Measurements from ENCODE around the gene AUTS2. TPM values are rescaled to one million over a fixed set of nuclear protein-coding genes. Genes with fewer than 3 reads are reported as not detected.

AUTS2 gene
- total RNA-seq, 6 experiments from 2014 or later, result 10.4 to 32.0 (median 19.3) TPM

DNA sequence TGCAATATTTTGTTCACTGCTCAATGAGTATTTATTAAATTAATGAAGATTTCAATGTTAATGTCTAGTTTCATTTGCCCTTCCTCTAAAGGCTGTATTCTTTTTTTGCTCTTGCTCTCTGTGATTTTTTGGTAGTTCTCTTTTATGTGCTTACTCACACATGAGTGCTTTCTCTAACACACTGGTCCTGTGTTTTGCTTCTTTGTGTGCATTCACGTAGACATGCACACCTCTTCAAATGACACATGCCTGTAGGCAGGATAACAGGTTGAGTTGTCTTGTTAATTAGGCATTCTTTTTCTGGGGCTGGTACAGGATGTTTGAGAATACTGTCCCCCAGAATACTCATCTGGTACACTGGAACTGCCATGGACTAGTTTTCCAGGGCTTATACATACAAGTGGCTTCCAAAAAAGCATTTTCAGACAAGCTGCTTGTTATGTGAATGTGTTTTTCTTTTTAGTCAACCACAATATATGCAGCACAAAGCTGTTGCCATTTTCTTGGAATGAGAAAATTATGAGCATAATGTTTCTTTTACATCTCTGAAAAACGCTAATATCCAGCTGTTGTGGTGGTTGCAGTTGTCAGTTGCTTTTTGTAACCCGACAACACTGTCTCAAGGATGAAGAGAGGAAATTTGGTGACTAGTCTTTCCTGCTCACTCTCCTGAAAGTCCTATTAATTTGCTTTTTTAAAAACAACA, 416.4 kb downstream of the AUTS2 start:
- no peak for DNase-seq
- WGBS (ENCODE audit: insufficient coverage, low coverage, low lambda C conversion rate, missing lambda C conversion rate), result 61% methylated on average over 3 of the region's 3 CpGs
- no peak for ATAC-seq

DNA sequence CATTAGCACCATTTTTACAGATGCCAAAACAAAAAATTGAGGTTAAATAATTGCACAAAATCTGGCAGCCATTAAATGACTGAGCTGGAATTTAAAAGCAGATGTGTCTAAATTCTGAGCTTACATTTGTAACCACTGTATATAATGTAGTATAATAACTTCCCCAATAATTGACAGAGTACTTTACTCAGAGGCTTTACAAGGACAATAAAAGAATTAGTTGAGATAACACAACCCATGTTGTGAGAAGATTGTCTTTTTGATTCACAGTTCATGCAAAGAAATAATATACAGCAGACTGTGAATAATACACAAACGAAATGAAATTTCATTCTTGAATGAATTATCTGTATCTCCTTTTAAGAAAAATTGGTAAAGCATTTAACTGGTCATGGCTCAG, 417.1 kb downstream of the AUTS2 start:
- ATAC-seq (no peak), DNase-seq (no peak)
- Histone ChIP-seq H3K4me3 (no peak overlapping the region), H3K36me3 (no peaks in the 10 kb centered on the region), H3K9me3 (no peaks in the 10 kb centered on the region), H3K4me1 (no peaks in the 10 kb centered on the region), H3K27me3 (no peaks in the 10 kb centered on the region), H3K27ac (no peak overlapping the region)
- TF ChIP-seq, protein P1, sequence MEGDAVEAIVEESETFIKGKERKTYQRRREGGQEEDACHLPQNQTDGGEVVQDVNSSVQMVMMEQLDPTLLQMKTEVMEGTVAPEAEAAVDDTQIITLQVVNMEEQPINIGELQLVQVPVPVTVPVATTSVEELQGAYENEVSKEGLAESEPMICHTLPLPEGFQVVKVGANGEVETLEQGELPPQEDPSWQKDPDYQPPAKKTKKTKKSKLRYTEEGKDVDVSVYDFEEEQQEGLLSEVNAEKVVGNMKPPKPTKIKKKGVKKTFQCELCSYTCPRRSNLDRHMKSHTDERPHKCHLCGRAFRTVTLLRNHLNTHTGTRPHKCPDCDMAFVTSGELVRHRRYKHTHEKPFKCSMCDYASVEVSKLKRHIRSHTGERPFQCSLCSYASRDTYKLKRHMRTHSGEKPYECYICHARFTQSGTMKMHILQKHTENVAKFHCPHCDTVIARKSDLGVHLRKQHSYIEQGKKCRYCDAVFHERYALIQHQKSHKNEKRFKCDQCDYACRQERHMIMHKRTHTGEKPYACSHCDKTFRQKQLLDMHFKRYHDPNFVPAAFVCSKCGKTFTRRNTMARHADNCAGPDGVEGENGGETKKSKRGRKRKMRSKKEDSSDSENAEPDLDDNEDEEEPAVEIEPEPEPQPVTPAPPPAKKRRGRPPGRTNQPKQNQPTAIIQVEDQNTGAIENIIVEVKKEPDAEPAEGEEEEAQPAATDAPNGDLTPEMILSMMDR (IDR thresholded peaks at IDR 0.05), result no peak
- TF ChIP-seq POLR2A (IDR thresholded peaks at IDR 0.05), result no peak
- 71% methylated on average over 1 of the region's 1 CpG for WGBS (ENCODE audit: insufficient coverage, low coverage, low lambda C conversion rate, missing lambda C conversion rate)
- intact Hi-C loops (cut with DNase I), result no loop called here

More for the DNA sequence above, 416.4 kb downstream of the AUTS2 start:
- TF ChIP-seq POLR2A (IDR thresholded peaks at IDR 0.05), result no peak
- TF ChIP-seq, protein P1 (IDR thresholded peaks at IDR 0.05), result no peak
- Histone ChIP-seq H3K27ac (no peak overlapping the region), H3K4me1 (no peaks in the 10 kb centered on the region), H3K4me3 (no peak overlapping the region), H3K9me3 (no peaks in the 10 kb centered on the region), H3K36me3 (no peaks in the 10 kb centered on the region), H3K27me3 (no peaks in the 10 kb centered on the region)
- intact Hi-C loops (cut with DNase I), result no loop called here

DNA sequence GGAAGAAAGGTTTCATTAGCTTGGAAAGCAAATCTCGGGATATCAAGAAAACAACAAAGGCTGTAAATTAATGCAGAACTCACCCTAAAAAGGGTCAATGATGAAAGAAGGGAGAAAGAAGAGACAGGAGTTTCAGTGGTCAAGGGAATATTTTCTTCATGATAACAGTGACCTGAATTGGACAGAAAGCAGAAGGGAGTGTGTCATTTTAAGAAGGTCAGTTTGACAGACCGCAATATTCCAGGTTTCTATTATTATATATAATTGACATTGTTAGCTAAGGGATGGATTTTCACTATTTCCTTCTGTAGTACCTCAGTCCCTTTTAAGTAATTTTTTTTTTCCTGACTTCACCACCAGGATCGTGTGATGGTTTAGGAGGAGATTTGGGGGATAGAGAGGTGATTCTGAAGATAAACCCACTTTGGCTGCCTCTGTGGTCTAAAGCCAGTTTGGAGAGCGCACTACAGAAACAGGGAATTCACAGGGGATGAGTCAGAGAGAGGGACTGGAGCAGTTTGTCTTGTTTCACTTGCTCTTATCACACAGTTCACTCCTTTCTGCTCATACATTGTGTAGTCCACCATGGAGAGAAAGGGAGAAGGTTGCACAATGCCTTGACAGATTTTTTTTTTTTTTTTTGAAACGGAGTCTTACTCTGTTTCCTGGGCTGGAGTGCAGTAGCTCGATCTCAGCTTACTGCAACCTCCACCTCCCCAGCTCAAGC, 417.9 kb downstream of the AUTS2 start:
- WGBS (ENCODE audit: insufficient coverage, low coverage, low lambda C conversion rate, missing lambda C conversion rate), result 62% methylated on average over 6 of the region's 6 CpGs
- no peaks in the 10 kb centered on the region for H3K36me3 ChIP-seq
- TF ChIP-seq POLR2A (IDR thresholded peaks at IDR 0.05), result no peak
- TF ChIP-seq, protein P1 (IDR thresholded peaks at IDR 0.05), result no peak
- no peaks in the 10 kb centered on the region for H3K9me3 ChIP-seq
- H3K4me1 ChIP-seq, result no peaks in the 10 kb centered on the region
- no peaks in the 10 kb centered on the region for H3K27me3 ChIP-seq
- no peak overlapping the region for H3K4me3 ChIP-seq
- intact Hi-C loops (cut with DNase I), result no loop called here
- DNase-seq (no peak), ATAC-seq (no peak)
- no peak overlapping the region for H3K27ac ChIP-seq

DNA sequence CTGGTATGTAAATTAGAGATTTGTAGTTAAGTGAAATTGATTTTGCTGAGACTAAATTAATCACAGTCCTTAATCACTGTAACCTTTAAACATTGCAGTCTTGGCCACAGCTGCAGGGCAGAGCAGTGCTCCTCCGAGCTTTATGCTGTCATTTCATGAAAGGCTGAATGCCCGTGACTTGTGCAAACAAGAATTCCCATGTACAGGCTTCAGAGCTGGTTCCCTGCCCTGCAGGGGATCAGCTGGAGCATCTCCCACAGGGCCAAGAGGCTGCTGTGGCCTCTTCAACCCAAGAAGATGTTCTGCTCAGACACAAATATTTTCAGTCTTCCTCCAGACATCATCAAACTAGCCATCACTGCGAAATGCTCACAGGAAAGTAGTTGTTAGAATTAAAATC, 419.1 kb downstream of the AUTS2 start:
- Histone ChIP-seq H3K36me3 (no peaks in the 10 kb centered on the region), H3K4me3 (no peak overlapping the region), H3K4me1 (no peaks in the 10 kb centered on the region), H3K9me3 (no peaks in the 10 kb centered on the region), H3K27me3 (no peaks in the 10 kb centered on the region), H3K27ac (no peak overlapping the region)
- no peak for ATAC-seq
- no peak for DNase-seq
- TF ChIP-seq POLR2A (IDR thresholded peaks at IDR 0.05), result no peak
- TF ChIP-seq, protein P1 (IDR thresholded peaks at IDR 0.05), result no peak
- 75% methylated on average over 3 of the region's 3 CpGs for WGBS (ENCODE audit: insufficient coverage, low coverage, low lambda C conversion rate, missing lambda C conversion rate)
- intact Hi-C loops (cut with DNase I), result no loop called here
